Transverse colon (tissue), 4 donors: ENCODE results near the gene GPT2. TPM values are rescaled to one million over a fixed set of nuclear protein-coding genes. Genes with fewer than 3 reads are reported as not detected.
A peak's percentile ranks its signal among the peaks of the same experiment; 100 is the strongest.
"Not testable (repeated sequence)": the region's sequence is repeated elsewhere in the genome, so short reads cannot be mapped to it uniquely, and the experiment has no call there.

ENCODE experiments used
- DNase-seq: peaks from one replicate; pipeline ENCODE4 v3.0.0-alpha.2; 2019
- H3K27ac ChIP-seq, 4 donors: fragments of 200-600 bp; sonication (generic); 2 replicates each; pipeline ENCODE4 v1.5.1; 2016 to 2018; ENCODE audit warnings: inconsistent platforms in 4 of 4
- H3K27me3 ChIP-seq: fragments of 200-600 bp; sonication (generic); 2 replicates; pipeline ENCODE4 v1.5.1; 2017; ENCODE audit warnings: inconsistent platforms
- H3K36me3 ChIP-seq, 4 donors: fragments of 200-600 bp; sonication (generic); 2 replicates each; pipeline ENCODE4 v1.5.1; 2017 to 2019; ENCODE audit warnings: inconsistent platforms in 4 of 4
- H3K4me1 ChIP-seq, 4 donors: fragments of 200-600 bp; sonication (generic); 2 replicates each; pipeline ENCODE4 v1.5.1; 2017 to 2020; ENCODE audit warnings: inconsistent platforms in 4 of 4
- H3K4me3 ChIP-seq, 4 donors: fragments of 200-600 bp; sonication (generic); 1 replicate in 1 of 4; 2 replicates in 3 of 4; pipeline versions ENCODE4 v1.5.1 to v1.6.1; 2017 to 2019; ENCODE audit warnings: inconsistent platforms in 4 of 4
- H3K9me3 ChIP-seq, 2 donors: fragments of 200-600 bp; sonication (generic); 2 replicates each; pipeline ENCODE4 v1.5.1; 2017 to 2019; ENCODE audit warnings: inconsistent platforms in 2 of 2
- EP300 ChIP-seq: sonication (generic); formaldehyde crosslinking; IDR thresholded peaks from one replicate; pipeline ENCODE4 v1.6.1; 2017; ENCODE audit warnings: antibody characterized with exemption, low read depth
- POLR2A ChIP-seq: fragments of 450-650 bp; IDR thresholded peaks from one replicate; pipeline ENCODE4 v1.6.1; 2016; ENCODE audit warnings: antibody characterized with exemption, mild to moderate bottlenecking, moderate library complexity
- POLR2AphosphoS5 ChIP-seq, 3 donors: sonication (generic); formaldehyde crosslinking; IDR thresholded peaks; one replicate each; pipeline ENCODE4 v1.6.1; 2016; ENCODE audit warnings: antibody characterized with exemption in 3 of 3
- WGBS, 2 donors: methylation state at CpG; one replicate each; pipeline ENCODE4 v1.1.5; 2018; ENCODE audit warnings: low coverage in 1 of 2; 5-methylcytosine and 5-hydroxymethylcytosine counted together
- in situ Hi-C, 4 donors: fragments of 200-750 bp; cut with MboI; loops; one replicate each; pipeline versions ENCODE4 v1.15.0 to v1.15.1; 2017; ENCODE audit warnings: low sequenced_read_pairs in 3 of 4, low pct_ligation_motif_present in 1 of 4, low pct_unique_long_range_greater_than_20kb in 1 of 4
- intact Hi-C: fragments of 100-400 bp; cut with DNase I; formaldehyde crosslinking; loops from one replicate; pipeline ENCODE4 v1.15.1; 2023; ENCODE audit warnings: low total_unique reads
- total RNA-seq, 4 donors: library from RNA; depleted of rRNA; stranded (reverse); fragments of >200 nt; gene quantifications; one replicate each; pipeline ENCODE4 v1.1.0, GENCODE V29; 2016
- TF ChIP-seq, protein P1 (sequence below), 5 experiments: fragments of 200-600 bp in 3 of 5; fragments of 450-650 bp in 2 of 5; sonication (generic) in 3 of 5; IDR thresholded peaks; 1 replicate in 2 of 5; 2 replicates in 3 of 5; pipeline ENCODE4 v1.5.1; 2016 to 2017; ENCODE audit warnings: antibody characterized with exemption in 5 of 5, inconsistent platforms in 3 of 5, mild to moderate bottlenecking in 2 of 5, moderate library complexity in 1 of 5

The GPT2 gene
- total RNA-seq, 4 donors from 2014 or later = 10.9 to 29.5 (median 16.9) TPM

- TF ChIP-seq POLR2AphosphoS5 (IDR thresholded peaks at IDR 0.05) = peak in 1 of 3 donors; percentile 47
- H3K9me3 ChIP-seq, H3K27me3 ChIP-seq, in situ Hi-C loops, H3K4me3 ChIP-seq, H3K36me3 ChIP-seq, intact Hi-C loops: not testable (repeated sequence)
- 60 to 67% methylated on average over 2 of the region's 2 CpGs for WGBS, 2 donors
- H3K27ac ChIP-seq = peak overlapping the region; percentile 58 to 71 (median 68)
- peaks cover 0 to 28% (median 13%) of the 10 kb centered on the region in 4 donors for H3K4me1 ChIP-seq
- peak; percentile 41 for DNase-seq
Measured at GRCh38 chr16:46868891-46869290, 15.3 kb upstream of the GPT2 start.

- intact Hi-C loops = no loop called here
Measured at GRCh38 chr16:46871597-46871996, 12.6 kb upstream of the GPT2 start.

GRCh38 chr16:46873201-46873600, 11.0 kb upstream of the GPT2 start:
- DNase-seq = no peak
- WGBS, 2 donors = 85 to 87% methylated on average over 3 of the region's 3 CpGs
- Histone ChIP-seq H3K4me1 (peaks cover 0 to 14% (median 3%) of the 10 kb centered on the region in 4 donors), H3K27me3 (no peaks in the 10 kb centered on the region), H3K27ac (no peak overlapping the region), H3K4me3 (no peak overlapping the region), H3K36me3 (no peaks in the 10 kb centered on the region), H3K9me3 (no peaks in the 10 kb centered on the region)
- TF ChIP-seq, protein P1, sequence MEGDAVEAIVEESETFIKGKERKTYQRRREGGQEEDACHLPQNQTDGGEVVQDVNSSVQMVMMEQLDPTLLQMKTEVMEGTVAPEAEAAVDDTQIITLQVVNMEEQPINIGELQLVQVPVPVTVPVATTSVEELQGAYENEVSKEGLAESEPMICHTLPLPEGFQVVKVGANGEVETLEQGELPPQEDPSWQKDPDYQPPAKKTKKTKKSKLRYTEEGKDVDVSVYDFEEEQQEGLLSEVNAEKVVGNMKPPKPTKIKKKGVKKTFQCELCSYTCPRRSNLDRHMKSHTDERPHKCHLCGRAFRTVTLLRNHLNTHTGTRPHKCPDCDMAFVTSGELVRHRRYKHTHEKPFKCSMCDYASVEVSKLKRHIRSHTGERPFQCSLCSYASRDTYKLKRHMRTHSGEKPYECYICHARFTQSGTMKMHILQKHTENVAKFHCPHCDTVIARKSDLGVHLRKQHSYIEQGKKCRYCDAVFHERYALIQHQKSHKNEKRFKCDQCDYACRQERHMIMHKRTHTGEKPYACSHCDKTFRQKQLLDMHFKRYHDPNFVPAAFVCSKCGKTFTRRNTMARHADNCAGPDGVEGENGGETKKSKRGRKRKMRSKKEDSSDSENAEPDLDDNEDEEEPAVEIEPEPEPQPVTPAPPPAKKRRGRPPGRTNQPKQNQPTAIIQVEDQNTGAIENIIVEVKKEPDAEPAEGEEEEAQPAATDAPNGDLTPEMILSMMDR (IDR thresholded peaks at IDR 0.05) = no peak
- TF ChIP-seq POLR2AphosphoS5 (IDR thresholded peaks at IDR 0.05) = no peak
- no peak for TF ChIP-seq EP300
- TF ChIP-seq POLR2A = no peak
- intact Hi-C loops (no loop called here), in situ Hi-C loops (no loop called here)

More at GRCh38 chr16:46871597-46871996, 12.6 kb upstream of the GPT2 start:
- in situ Hi-C loops = no loop called here
- Histone ChIP-seq H3K4me3 (no peak overlapping the region), H3K36me3 (no peaks in the 10 kb centered on the region), H3K9me3 (no peaks in the 10 kb centered on the region), H3K27ac (no peak overlapping the region), H3K4me1 (peaks cover 0 to 14% (median 7%) of the 10 kb centered on the region in 4 donors), H3K27me3 (no peaks in the 10 kb centered on the region)
- WGBS, 2 donors = 73 to 88% methylated on average over 3 to 8 of the region's 8 CpGs
- DNase-seq = no peak
- no peak for TF ChIP-seq POLR2AphosphoS5 (IDR thresholded peaks at IDR 0.05)

- in situ Hi-C loops (no loop called here), intact Hi-C loops (no loop called here)
- TF ChIP-seq POLR2A = no peak
- Histone ChIP-seq H3K4me3 (no peak overlapping the region), H3K36me3 (no peaks in the 10 kb centered on the region), H3K4me1 (peaks cover 0 to 8% (median 0%) of the 10 kb centered on the region in 4 donors), H3K9me3 (no peaks in the 10 kb centered on the region), H3K27ac (no peak overlapping the region), H3K27me3 (no peaks in the 10 kb centered on the region)
- no peak for DNase-seq
- WGBS, 2 donors = 84 to 92% methylated on average over 5 to 8 of the region's 8 CpGs
Measured at GRCh38 chr16:46875243-46875642, 8.9 kb upstream of the GPT2 start.

GRCh38 chr16:46882304-46882939, 1.7 kb upstream of the GPT2 start:
- in situ Hi-C loops = no loop called here
- Histone ChIP-seq H3K27ac (peak overlapping the region in 1 of 4 donors; percentile 85), H3K27me3 (no peaks in the 10 kb centered on the region), H3K9me3 (no peaks in the 10 kb centered on the region), H3K36me3 (no peaks in the 10 kb centered on the region), H3K4me3 (no peak overlapping the region), H3K4me1 (peaks cover 8 to 18% (median 13%) of the 10 kb centered on the region in 4 donors)
- WGBS, 2 donors = 78 to 90% methylated on average over 7 to 9 of the region's 9 CpGs
- TF ChIP-seq, protein P1 (IDR thresholded peaks at IDR 0.05) = no peak
- TF ChIP-seq POLR2A (no peak), EP300 (no peak), POLR2AphosphoS5 (IDR thresholded peaks at IDR 0.05) (no peak)
- intact Hi-C loops = no loop called here
- DNase-seq = no peak
